SU-DHL-6 (cell line): Measurements from ENCODE around the gene SLC9A9.

Experiments used
- H2AFZ ChIP-seq: fragments of 200-600 bp; sonication (generic); 2 replicates; pipeline ENCODE4 v1.6.1; 2014; ENCODE audit warnings: low read depth, mild to moderate bottlenecking, moderate library complexity, mixed read lengths, antibody characterized with exemption, low read length; ENCODE audit not compliant: severe bottlenecking
- H3F3A ChIP-seq: fragments of 200-600 bp; shearing (Covaris generic); 2 replicates; pipeline ENCODE4 v1.6.0; 2016; ENCODE audit warnings: antibody characterized with exemption, mild to moderate bottlenecking; ENCODE audit not compliant: insufficient read depth
- H3K27ac ChIP-seq: fragments of 200-600 bp; sonication (generic); 2 replicates; pipeline ENCODE4 v1.5.1; 2016; ENCODE audit warnings: low read depth, mild to moderate bottlenecking, low read length, moderate library complexity, mixed read lengths
- H3K27me3 ChIP-seq: fragments of 200-600 bp; sonication (generic), shearing (Covaris generic); 2 replicates; pipeline ENCODE4 v1.6.0; 2014; ENCODE audit warnings: mild to moderate bottlenecking, low read length
- H3K36me3 ChIP-seq: fragments of 200-600 bp; sonication (generic); 2 replicates; pipeline ENCODE4 v1.6.1; 2014; ENCODE audit warnings: mild to moderate bottlenecking, low read length, mixed read lengths
- H3K4me2 ChIP-seq: fragments of 300-600, 200-600 bp; shearing (Covaris generic), sonication (generic); 2 replicates; pipeline ENCODE4 v1.6.0; 2014; ENCODE audit warnings: low read length, low read depth, mild to moderate bottlenecking; ENCODE audit not compliant: poor library complexity, severe bottlenecking
- H3K4me3 ChIP-seq: fragments of 200-600 bp; sonication (generic); 2 replicates; pipeline ENCODE4 v1.5.1; 2014; ENCODE audit warnings: antibody characterized with exemption, low read length, mild to moderate bottlenecking, mixed read lengths; ENCODE audit not compliant: insufficient read depth, poor library complexity, severe bottlenecking
- H3K79me2 ChIP-seq: fragments of 200-600 bp; sonication (generic); 2 replicates; pipeline ENCODE4 v1.6.1; 2014; ENCODE audit warnings: mild to moderate bottlenecking, low read length, moderate library complexity; ENCODE audit not compliant: insufficient read depth
- H3K9ac ChIP-seq: fragments of 200-600 bp; sonication (generic); 2 replicates; pipeline ENCODE4 v1.7.0; 2014; ENCODE audit warnings: mild to moderate bottlenecking, low read length
- H3K9me2 ChIP-seq: fragments of 200-600 bp; sonication (generic); replicated peaks from 2 replicates; pipeline ENCODE4 v1.6.1; 2014; ENCODE audit warnings: low read length; ENCODE audit not compliant: insufficient read depth
- H3K9me3 ChIP-seq: fragments of 200-600 bp; sonication (generic); 2 replicates; pipeline ENCODE4 v1.6.1; 2014; ENCODE audit warnings: low read length, mixed read lengths; ENCODE audit not compliant: insufficient read depth
- H4K20me1 ChIP-seq: fragments of 200-600 bp; sonication (generic); 2 replicates; pipeline ENCODE4 v1.6.1; 2014; ENCODE audit warnings: low read depth, mild to moderate bottlenecking, antibody characterized with exemption, low read length, moderate library complexity, mixed read lengths
- CTCF ChIP-seq: fragments of 200-600 bp; sonication (generic); IDR thresholded peaks from one replicate; pipeline ENCODE4 v1.5.1; 2017; ENCODE audit warnings: antibody characterized with exemption, mild to moderate bottlenecking, low read length, moderate library complexity; ENCODE audit not compliant: insufficient read depth, poor library complexity, severe bottlenecking
- EZH2phosphoT487 ChIP-seq: fragments of 200-600 bp; sonication (generic), shearing (Covaris generic); conservative IDR thresholded peaks from 2 replicates; pipeline ENCODE4 v1.6.1; 2018; ENCODE audit warnings: mild to moderate bottlenecking, antibody characterized with exemption, low read length, moderate library complexity, mixed read lengths

SLC9A9 gene

GRCh38 chr3:143810166-143810952 is 37.9 kb downstream of the SLC9A9 start:
- Histone ChIP-seq H3K9ac (no peak overlapping the region), H3K27me3 (no peaks in the 10 kb centered on the region), H3K4me2 (no peak overlapping the region), H3K9me2 (no peaks in the 10 kb centered on the region), H4K20me1 (no peaks in the 10 kb centered on the region), H2AFZ (no peak overlapping the region), H3K4me3 (no peak overlapping the region), H3F3A (no peaks in the 10 kb centered on the region), H3K27ac (no peak overlapping the region), H3K79me2 (no peaks in the 10 kb centered on the region), H3K36me3 (no peaks in the 10 kb centered on the region), H3K9me3 (no peaks in the 10 kb centered on the region)
- TF ChIP-seq CTCF = no peak
- no peak for TF ChIP-seq EZH2phosphoT487

- Histone ChIP-seq H3K79me2 (no peaks in the 10 kb centered on the region), H3K4me3 (no peak overlapping the region), H3K27ac (no peak overlapping the region), H3K36me3 (no peaks in the 10 kb centered on the region), H3K4me2 (no peak overlapping the region), H3K9ac (no peak overlapping the region), H2AFZ (no peak overlapping the region), H4K20me1 (no peaks in the 10 kb centered on the region), H3K27me3 (no peaks in the 10 kb centered on the region), H3K9me2 (no peaks in the 10 kb centered on the region), H3K9me3 (no peaks in the 10 kb centered on the region), H3F3A (no peaks in the 10 kb centered on the region)
- TF ChIP-seq EZH2phosphoT487 (no peak), CTCF (no peak)
Observed at GRCh38 chr3:143809121-143809621, 39.1 kb downstream of the SLC9A9 start.

- H3K9ac ChIP-seq = no peak overlapping the region
- no peaks in the 10 kb centered on the region for H3K36me3 ChIP-seq
- H3K9me3 ChIP-seq = no peaks in the 10 kb centered on the region
- no peak overlapping the region for H3K27ac ChIP-seq
- H3K27me3 ChIP-seq = no peaks in the 10 kb centered on the region
- no peaks in the 10 kb centered on the region for H3K79me2 ChIP-seq
- H2AFZ ChIP-seq = no peak overlapping the region
- H3F3A ChIP-seq = no peaks in the 10 kb centered on the region
- H3K4me3 ChIP-seq = no peak overlapping the region
- H4K20me1 ChIP-seq = no peaks in the 10 kb centered on the region
- H3K9me2 ChIP-seq = no peaks in the 10 kb centered on the region
- TF ChIP-seq EZH2phosphoT487 (no peak), CTCF (no peak)
- no peak overlapping the region for H3K4me2 ChIP-seq
Observed at GRCh38 chr3:143808030-143808429, 40.2 kb downstream of the SLC9A9 start.
